Muscle of back (tissue), 11 donors: ENCODE results near the gene PDE4B. TPM values are rescaled to one million over a fixed set of nuclear protein-coding genes. Genes with fewer than 3 reads are reported as not detected.

ENCODE experiments used
- DNase-seq, 3 donors: peaks; one replicate each; pipeline versions ENCODE4 v3.0.0 to v3.0.0-alpha.2; 2013
- polyA plus RNA-seq, 10 donors: library from polyadenylated mRNA; unstranded; fragments of 120-200 nt; gene quantifications; one replicate each; pipeline ENCODE4 v1.2.1, GENCODE V29; 2013; ENCODE audit not compliant: insufficient read length in 10 of 10

Gene PDE4B
- polyA plus RNA-seq, 10 donors: 13.9 to 26.6 (median 19.7) TPM

DNA sequence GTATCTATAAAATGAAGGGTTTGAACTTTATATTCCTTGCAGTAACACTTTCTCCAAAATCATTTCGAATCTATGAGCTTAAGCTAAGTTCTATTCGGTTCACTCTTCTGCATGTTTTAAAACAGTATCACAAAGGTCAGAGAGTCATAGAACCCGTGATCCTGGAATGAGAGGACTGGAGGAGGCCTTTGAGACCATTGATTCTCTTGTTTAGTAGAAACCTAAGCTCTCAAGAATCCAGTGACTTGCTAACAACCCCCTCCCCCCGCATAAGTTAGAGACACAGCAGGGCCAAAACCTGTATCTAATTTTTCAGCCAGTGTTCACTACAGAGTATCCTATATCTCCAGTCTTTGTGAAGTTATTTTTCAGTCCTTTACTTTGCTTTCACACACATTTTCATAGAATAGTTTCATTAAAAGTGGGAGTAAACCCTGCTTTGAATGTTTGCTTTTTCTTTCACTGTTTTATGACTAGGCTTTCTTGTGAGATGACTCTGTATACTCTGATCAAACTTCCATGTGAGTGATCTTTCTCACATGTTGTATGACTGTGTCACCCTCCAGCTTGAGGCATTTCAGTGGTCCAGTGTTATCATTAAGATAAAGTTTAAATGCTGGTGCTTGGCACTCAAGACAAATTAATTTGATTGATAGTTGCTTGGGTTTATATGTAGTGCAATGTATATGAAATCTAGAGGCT, 465.9 kb downstream of the PDE4B start:
- no peak for DNase-seq

DNA sequence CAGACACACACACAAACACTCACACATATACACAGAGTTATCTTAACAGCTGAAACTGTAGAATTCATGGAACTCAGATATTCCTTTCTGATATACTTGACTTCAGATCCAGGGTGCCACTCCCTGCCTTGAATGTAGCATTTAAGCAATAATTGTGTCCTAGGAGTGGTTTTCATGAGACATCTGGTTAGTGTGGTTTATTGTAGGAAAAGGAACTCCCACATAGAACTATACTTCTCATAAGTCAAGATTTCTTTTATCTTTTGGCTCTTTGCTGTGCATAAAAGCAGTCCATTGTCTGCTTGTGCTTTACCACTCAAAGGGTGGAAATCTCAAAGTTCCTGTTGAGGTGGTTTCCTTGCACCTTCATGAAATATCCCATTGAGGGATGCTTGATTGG, 468.7 kb downstream of the PDE4B start:
- DNase-seq: no peak

- peak in 1 of 3 donors; percentile 79 for DNase-seq
Measured at GRCh38 chr1:66262208-66262963, 469.7 kb downstream of the PDE4B start.

- DNase-seq: no peak
Measured at GRCh38 chr1:66265268-66265667, 472.6 kb downstream of the PDE4B start.

GRCh38 chr1:66265796-66266195, 473.1 kb downstream of the PDE4B start:
- no peak for DNase-seq

DNA sequence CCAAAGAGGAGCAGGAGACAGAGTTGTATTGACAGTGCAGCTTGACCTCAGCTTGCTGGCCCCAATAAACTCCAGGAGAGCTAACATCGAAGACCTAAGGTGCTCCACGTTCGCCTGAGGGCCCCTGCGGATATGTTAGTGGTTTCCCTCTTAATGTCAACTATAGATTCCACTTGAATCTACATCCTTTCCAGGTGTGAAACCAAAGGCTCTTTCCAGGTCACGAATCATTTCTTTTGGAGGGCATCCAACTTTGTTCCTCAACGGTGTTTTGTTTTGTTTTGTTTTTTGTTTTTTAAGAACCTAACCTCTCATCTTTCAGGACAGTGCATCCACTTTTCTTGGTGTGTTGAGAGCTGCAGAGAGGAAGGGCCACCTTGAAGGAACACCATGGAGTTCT, 473.7 kb downstream of the PDE4B start:
- no peak for DNase-seq

- no peak for DNase-seq
Measured at GRCh38 chr1:66266756-66267155, 474.1 kb downstream of the PDE4B start.

DNA sequence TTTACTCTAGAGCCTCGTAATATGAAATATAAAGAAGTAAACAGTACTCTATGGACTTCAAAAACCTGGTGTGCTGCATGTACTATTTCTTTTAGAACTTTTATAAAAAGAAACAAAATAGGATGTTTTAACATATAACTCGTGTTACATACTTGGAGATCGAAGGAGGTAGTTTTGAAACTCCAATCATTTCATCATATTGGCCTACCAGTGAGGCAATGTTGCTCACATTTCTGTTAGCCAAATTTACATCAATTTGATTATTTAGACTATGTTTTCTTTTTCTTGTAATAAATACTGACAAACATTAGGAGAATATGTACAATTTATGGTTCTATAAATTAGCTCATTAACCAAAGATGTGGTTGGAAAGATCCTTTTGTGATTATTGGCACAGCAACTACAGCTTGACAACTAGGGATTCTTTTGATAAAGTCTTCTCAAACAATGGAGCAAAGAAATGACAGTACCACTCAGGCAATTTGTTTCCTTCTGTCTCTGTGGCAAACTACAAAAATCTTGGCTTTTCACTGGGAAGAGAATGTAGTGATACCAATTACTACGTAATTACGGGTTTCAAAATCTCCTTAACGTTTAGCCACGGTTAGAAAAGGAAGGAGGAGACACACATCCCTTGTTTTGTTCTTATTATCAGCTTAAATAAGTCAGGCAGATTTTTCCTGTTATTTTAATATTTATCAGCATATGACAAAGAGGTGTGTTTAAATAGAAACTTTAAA, 474.7 kb downstream of the PDE4B start:
- no peak for DNase-seq

- no peak for DNase-seq
Measured at GRCh38 chr1:66269222-66269621, 476.5 kb downstream of the PDE4B start.

DNA sequence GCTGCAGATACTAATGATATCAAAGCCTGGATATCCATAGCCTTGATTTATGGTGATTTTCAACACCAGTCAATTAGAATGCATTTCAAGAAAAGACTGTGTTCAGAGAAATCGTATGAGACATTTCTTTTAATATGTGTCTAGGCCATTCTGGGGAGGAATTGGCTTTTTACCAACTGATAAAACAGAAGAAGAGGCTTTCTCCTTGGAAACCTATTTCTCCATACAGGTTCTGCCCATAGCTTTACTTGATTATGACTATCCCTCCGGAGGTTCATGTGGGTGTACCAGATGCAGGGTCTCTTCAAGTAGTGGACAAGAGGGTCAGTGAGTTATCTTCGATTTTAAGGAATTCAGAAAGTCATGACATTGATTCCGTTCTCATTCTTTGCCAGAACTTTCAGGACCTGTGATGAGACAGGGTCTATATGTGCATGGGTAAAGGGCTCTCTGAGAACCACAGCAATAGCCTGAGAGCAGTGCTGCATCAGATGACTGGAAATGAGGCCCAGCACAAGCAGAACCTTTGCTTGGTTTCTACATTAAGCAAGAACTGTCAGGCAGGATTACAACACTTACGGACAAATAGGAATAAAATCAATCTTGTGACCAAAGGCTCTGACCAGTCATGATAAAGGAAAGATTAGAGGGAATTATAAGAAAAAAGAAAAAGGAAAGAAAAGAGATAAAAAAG, 477.6 kb downstream of the PDE4B start:
- no peak for DNase-seq

- peak; percentile 96 to 99 (median 98) for DNase-seq
Measured at GRCh38 chr1:66271216-66271903, 478.7 kb downstream of the PDE4B start.

- peak; percentile 53 to 86 (median 71) for DNase-seq
Measured at GRCh38 chr1:66271904-66272254, 479.2 kb downstream of the PDE4B start.

GRCh38 chr1:66273656-66274055, 481.0 kb downstream of the PDE4B start:
- no peak for DNase-seq

DNA sequence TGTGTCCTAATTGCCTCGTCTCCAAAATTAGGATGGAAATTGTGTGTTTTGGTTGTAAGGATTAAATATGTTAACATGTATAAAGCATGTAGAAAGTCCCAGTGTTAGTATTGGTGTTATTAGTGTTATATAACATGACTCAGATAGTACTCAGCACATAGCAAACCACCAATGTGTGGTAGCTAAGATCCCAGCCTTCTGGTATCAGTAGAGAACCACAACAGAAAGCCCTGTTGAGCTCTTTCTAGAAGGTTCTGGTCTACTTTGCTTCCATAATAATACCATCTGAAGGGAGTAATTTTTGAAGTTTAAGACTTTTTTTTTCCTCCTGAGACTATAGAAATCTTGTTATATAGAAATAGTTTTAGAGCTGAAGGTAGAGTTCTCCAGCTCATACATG, 481.9 kb downstream of the PDE4B start:
- DNase-seq: no peak

DNA sequence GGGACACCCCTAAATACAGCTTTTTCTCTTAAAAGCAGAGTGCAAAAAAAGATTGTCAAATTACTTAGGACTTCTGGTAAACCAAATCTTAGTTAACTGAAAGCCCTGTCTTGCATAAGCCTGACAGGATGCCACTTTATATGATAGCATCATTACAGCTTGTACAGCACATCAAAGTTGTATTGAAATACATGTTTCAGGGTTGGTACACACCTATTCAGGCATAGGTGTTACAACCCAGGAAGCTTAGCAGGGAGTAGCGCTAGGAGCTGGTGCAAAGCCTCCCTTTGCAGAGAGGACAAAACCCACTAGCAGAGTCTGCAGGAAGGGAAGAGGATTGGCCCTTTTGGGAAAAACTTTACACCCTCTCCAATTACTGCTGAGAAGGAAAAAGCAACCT, 482.4 kb downstream of the PDE4B start:
- DNase-seq: no peak

GRCh38 chr1:66275601-66276023, 482.9 kb downstream of the PDE4B start:
- no peak for DNase-seq

- no peak for DNase-seq
Measured at GRCh38 chr1:66276218-66276617, 483.5 kb downstream of the PDE4B start.

- DNase-seq: peak in 1 of 3 donors; percentile 63
Measured at GRCh38 chr1:66278260-66279021, 485.7 kb downstream of the PDE4B start.

- no peak for DNase-seq
Measured at GRCh38 chr1:66281808-66282207, 489.1 kb downstream of the PDE4B start.

DNA sequence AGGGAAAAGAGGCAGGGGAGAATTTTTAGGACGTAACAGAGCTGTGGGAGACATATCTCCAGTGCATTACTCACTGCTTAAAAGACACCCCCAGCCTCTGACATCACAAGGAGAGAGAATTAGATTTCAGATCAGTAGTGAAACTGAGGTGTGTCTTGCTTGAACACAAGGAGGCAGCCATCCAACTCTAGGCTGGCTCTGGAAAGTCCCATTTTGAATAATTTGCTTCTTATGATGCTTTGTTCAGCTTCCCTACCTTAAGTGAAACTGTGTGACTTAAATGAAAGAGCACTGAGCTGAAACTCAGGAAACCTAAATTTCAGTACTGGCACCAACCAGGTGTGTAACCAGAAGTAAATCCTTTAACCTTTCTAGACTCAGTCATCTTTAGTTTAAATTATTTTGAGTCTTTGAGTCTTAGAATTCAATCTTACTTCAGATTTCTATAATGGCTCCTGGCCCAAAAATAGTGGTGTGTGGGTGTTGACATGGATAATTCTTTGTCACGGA, 489.7 kb downstream of the PDE4B start:
- peak in 1 of 3 donors; percentile 55 for DNase-seq
